ENCODE data around the gene HES2.
A peak's percentile ranks its signal among the peaks of the same experiment; 100 is the strongest.
"Not testable (repeated sequence)": the region's sequence is repeated elsewhere in the genome, so short reads cannot be mapped to it uniquely, and the experiment has no call there.

Gene HES2

GRCh38 chr1:6391951-6392808, 27.5 kb downstream of the HES2 start:
- DNase-seq (ENCODE audit: low read depth, low spot score) = no peak

- DNase-seq (ENCODE audit: low read depth, low spot score) = no peak
Measured at GRCh38 chr1:6389971-6390370, 29.7 kb downstream of the HES2 start.

GRCh38 chr1:6386371-6386949, 33.3 kb downstream of the HES2 start:
- DNase-seq (ENCODE audit: low read depth, low spot score) = peak; percentile 52

GRCh38 chr1:6385488-6386191, 34.1 kb downstream of the HES2 start:
- peak; percentile 96 for DNase-seq (ENCODE audit: low read depth, low spot score)

GRCh38 chr1:6384962-6385361, 34.8 kb downstream of the HES2 start:
- no peak for DNase-seq (ENCODE audit: low read depth, low spot score)

- no peak for DNase-seq (ENCODE audit: low read depth, low spot score)
Measured at GRCh38 chr1:6384135-6384534, 35.6 kb downstream of the HES2 start.

- no peak for DNase-seq (ENCODE audit: low read depth, low spot score)
Measured at GRCh38 chr1:6380037-6380436, 39.7 kb downstream of the HES2 start.

GRCh38 chr1:6378096-6378746, 41.5 kb downstream of the HES2 start:
- peak; percentile 66 for DNase-seq (ENCODE audit: low read depth, low spot score)

- no peak for DNase-seq (ENCODE audit: low read depth, low spot score)
Measured at GRCh38 chr1:6373961-6374720, 45.6 kb downstream of the HES2 start.

- not testable (repeated sequence) for DNase-seq (ENCODE audit: low read depth, low spot score)
Measured at GRCh38 chr1:6372236-6372635, 47.5 kb downstream of the HES2 start.

- no peak for DNase-seq (ENCODE audit: low read depth, low spot score)
Measured at GRCh38 chr1:6370006-6370405, 49.7 kb downstream of the HES2 start.

- DNase-seq (ENCODE audit: low read depth, low spot score) = no peak
Measured at GRCh38 chr1:6367381-6368012, 52.2 kb downstream of the HES2 start.

- peak; percentile 59 for DNase-seq (ENCODE audit: low read depth, low spot score)
Measured at GRCh38 chr1:6365047-6365446, 54.7 kb downstream of the HES2 start.

- DNase-seq (ENCODE audit: low read depth, low spot score) = peak; percentile 67
Measured at GRCh38 chr1:6363085-6363884, 56.4 kb downstream of the HES2 start.
